GM18873 (cell line): ENCODE results near the gene PLA2G5.
"Not testable (repeated sequence)": the region's sequence is repeated elsewhere in the genome, so short reads cannot be mapped to it uniquely, and the experiment has no call there.

Experiments
- ATAC-seq: cut with Tn5 transposase; IDR thresholded peaks from one replicate; pipeline ENCODE4 v1.9.1; 2021; ENCODE audit warnings: mild to moderate bottlenecking, moderate library complexity, moderate number of reproducible peaks; ENCODE audit not compliant: unreplicated experiment, low FRiP score

PLA2G5 gene

GRCh38 chr1:20114021-20114648 lies 44.1 kb downstream of the PLA2G5 start:
- ATAC-seq, result no peak

DNA sequence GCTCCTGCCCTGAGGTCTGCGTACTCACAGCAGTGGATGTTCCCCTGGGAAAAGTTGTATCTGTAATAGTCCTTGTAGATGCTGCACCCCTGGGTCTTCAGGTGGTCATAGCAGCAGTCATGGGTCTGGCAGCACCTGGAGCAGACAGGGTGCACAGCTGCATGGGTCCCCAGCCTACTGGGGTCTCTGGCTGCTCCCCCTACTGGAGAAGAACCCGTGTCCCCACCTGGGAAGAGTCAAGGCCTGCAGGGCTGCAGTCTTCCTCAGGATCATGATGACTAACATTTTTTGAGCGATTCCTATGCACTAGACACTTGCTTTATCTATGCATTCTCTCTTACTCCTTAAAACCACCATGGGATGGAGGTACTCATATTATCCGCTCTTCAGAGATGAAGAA lies 45.5 kb downstream of the PLA2G5 start:
- ATAC-seq, result no peak

GRCh38 chr1:20115916-20116315 lies 45.9 kb downstream of the PLA2G5 start:
- ATAC-seq, result no peak

GRCh38 chr1:20117236-20117635 lies 47.2 kb downstream of the PLA2G5 start:
- ATAC-seq, result no peak

GRCh38 chr1:20119347-20119746 lies 49.4 kb downstream of the PLA2G5 start, which contains the start of gene PLA2G2D:
PLA2G2D (minus strand) TSS chr1:20119536; CDS start chr1:20119498, 38 bp downstream.
- ATAC-seq, result no peak

GRCh38 chr1:20120796-20121195 lies 50.8 kb downstream of the PLA2G5 start:
- ATAC-seq, result no peak

DNA sequence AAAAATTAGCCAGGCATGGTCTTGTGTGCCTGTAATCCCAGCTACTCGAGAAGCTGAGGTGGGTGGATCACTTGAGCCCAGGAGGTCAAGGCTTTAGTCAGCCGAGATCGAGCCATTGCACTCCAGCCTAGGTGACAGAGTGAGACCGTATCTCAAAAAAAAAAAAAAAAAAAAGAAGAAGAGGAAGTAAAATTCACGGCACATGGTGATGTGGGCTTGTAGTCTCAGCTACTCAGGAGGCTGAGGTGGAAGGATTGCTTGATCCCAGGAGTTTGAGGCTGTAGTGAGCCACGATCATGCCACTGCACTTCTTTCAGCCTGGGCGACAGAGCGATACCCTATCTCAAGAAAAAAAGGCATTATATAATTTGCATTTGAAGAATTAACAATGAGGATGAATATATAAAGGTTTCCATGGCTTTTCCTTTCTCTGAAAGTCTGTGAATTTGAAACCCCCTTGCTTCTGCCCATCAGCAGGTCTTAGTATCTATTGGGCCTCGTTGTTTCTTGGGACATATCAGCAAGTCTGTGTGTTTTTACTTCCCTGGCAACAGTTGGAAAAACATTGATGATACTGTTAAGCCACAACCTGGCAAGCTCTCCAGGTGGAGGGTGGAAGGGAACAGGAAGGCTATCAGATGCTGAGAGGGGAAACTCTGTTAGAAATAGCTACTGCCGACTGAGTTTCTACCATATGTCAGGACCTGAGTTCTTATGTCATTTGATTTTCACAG lies 53.9 kb downstream of the PLA2G5 start:
- no peak for ATAC-seq

- ATAC-seq, result no peak
These were observed 54.6 kb downstream of the PLA2G5 start for GRCh38 chr1:20124456-20125057.

GRCh38 chr1:20125100-20125499 lies 55.1 kb downstream of the PLA2G5 start:
- ATAC-seq, result no peak

DNA sequence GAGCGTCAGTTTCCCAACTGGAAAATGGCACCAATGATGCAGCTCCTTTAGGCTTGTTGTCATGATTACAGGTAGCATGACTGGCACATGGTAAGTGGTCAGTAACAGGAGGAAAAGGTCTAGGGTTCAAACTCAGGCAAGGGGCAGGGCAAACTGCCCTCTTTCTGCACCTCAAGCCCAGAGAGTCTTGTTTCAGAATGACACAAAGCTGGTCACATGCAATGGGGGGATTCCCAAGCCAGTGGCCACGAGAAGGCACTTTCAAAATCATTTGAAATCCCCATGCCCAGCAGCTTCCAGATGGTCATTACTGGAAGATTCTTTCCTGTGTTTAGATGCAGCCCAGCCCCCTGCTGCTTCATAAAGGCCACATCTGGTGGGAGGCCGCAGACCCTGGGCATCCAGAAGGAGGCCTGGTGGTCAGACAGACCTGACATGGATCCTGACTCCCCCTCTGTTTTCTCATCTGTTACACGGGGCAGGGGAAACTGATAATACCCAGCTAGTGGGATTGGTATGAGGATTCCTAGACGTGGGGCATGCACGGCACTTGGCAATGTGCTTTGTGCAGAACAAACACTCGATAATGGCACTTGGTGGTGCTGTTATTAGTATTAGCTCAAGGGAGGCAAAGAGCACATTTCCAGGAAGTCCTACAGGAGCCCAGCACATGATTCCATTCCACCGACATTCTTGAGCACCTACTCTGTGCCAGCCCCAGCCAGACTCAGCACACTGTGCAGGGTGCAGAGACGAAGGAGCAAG lies 56.2 kb downstream of the PLA2G5 start:
- no peak for ATAC-seq

DNA sequence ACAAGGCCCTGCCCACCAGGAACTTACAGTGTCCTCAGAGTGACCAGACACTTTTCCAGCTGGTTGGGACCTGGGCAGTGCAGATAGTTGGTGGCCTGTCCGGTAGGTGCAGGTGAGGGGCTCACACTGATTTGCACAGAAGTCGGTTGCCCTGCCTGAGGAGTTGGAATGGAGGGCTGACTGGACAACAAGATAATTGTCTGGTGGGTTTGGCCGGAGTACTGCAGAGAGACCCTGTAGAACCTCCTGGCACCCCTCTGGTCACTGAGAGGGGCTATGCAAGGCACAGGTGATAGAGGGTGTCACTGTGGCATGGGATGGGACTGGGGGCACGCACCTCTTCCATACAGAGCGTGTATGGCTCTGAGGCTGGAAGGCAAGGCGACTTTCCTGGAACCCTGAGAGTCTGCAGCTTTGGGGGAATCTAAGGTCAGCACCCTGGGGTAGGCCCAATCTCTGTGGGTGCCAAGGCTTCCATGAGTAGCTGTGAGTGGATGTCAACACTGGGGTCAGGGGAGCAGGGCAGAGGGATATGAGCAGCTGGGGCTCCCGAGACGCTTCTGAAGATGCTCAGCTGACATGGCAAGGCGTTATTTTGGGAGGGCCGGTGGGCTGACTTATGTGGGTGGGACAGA lies 56.9 kb downstream of the PLA2G5 start:
- ATAC-seq, result no peak

DNA sequence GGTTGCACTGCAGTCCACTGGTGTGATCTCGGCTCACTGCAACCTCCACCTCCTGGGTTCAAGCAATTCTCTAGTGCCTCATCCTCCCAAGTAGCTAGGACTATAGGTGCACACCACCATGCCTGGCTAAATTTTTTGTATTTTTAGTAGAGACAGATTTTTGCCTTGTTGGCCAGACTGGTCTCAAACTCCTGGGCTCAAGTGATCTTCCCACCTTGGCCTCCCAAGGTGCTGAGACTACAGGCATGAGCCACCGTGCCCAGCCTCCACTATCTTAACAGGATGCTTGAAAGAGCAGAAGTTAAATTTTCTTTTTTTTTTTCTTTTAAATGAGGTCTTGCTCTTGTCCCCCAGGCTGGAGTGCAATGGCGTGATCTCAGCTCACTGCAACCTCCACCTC lies 60.5 kb downstream of the PLA2G5 start:
- not testable (repeated sequence) for ATAC-seq

- ATAC-seq, result no peak
These were observed 65.0 kb downstream of the PLA2G5 start for GRCh38 chr1:20134995-20135394.

GRCh38 chr1:20136249-20136648 lies 66.3 kb downstream of the PLA2G5 start:
- ATAC-seq, result no peak

DNA sequence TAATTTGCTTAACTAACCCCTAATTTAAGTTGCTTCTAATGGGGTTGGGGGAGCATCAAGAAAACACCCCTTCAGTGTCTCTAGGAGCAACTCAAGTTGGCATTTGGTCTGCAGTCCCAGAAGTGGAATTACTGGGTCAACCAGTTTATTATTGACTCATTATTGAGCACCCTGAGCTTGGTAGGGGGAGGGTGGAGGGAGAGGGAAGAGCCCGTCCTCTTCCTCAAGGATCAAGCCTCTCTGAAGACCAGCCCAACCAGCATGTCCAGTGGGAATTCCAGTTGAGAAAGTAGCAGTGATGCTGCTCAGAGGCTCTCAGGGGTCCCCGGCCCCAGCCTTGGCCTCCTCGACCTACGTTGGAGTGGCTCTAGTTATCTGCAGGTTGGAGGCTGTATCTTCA lies 67.1 kb downstream of the PLA2G5 start:
- ATAC-seq, result no peak

DNA sequence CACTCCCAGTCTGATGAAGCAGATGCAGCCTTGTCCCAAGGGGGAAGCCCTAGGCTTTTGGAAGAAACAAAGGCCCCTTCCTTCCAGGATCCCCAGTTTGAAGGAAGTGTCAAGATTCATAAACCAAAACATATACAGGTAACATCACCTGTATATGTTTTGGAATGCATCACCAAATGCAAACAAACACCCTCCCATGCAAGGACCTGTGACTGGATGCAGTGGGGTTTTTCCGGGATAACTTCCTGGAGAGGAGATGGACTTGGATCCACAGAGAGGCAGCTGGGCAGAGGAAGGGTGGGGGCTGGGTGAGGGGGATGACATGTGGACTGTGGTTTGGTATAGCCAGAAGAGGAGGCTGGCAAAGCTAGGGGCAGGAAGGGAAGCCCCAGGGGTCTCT lies 67.6 kb downstream of the PLA2G5 start:
- no peak for ATAC-seq

DNA sequence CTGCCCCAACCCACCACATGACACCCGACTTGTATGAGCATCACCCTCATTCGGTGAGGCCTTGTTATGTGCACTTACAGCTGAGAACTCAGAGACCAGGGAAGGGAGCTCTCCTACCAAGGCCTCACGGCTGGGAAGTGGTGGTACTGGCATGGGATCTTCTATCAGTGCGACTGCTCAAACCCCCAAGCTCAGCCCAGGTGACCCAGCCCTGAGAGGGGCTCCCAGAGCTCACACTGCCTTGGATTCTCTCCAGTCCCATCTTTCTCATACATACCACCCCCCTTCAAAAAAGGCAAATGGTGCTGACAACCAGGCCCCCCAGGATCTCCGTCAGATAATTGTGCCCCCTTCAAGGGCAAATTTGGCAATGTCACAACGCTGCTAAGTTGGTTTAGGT lies 68.4 kb downstream of the PLA2G5 start:
- no peak for ATAC-seq

DNA sequence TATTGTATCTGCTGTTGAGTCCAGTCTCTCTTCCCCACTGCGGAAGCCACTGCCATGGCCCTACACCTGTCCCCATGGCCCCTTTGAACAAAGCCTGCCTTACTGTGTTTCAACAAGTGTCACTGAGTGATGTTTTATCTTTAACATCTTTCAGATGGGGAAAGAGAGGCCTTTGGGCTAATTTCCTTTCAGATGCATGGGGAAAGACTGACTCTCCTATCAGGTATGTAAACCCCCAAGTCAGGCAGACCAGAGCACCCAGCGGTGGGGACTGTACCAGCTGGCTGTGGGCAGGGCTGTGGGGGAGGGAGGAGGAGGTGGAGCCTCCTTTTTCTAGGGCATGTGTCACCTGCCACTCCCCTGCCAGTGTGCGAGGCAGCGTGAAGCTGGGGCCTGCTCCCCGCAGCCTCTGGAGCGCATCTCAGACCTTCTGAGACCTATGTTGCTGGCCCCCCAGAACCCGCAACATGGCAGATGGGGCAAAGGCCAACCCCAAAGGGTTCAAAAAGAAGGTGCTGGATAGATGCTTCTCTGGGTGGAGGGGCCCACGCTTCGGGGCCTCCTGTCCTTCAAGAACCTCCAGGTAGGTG lies 69.1 kb downstream of the PLA2G5 start, which contains the start of gene PLA2G2F:
Gene PLA2G2F (plus strand): TSS at position 363 of the 590 bp plus-strand sequence. CDS start 105 bp downstream, at position 468.
- ATAC-seq, result no peak

- ATAC-seq, result no peak
These were observed 70.0 kb downstream of the PLA2G5 start for GRCh38 chr1:20139776-20140612.
